IPS-18a (cell line): ENCODE results near the gene CALM1.

Experiments used
- H3K27ac ChIP-seq: one replicate; pipeline ENCODE4 v1.5.1; 2013; ENCODE audit warnings: low read length
- H3K27me3 ChIP-seq: one replicate; pipeline ENCODE4 v1.6.1; 2013; ENCODE audit warnings: mild to moderate bottlenecking, low read length; ENCODE audit not compliant: control insufficient read depth, insufficient read depth
- H3K36me3 ChIP-seq: one replicate; pipeline ENCODE4 v1.6.1; 2013; ENCODE audit warnings: low read depth, low read length; ENCODE audit not compliant: control insufficient read depth
- H3K4me1 ChIP-seq: one replicate; pipeline ENCODE4 v1.6.1; 2013; ENCODE audit warnings: low read depth, low read length; ENCODE audit not compliant: control insufficient read depth
- H3K4me3 ChIP-seq: one replicate; pipeline ENCODE4 v1.5.1; 2013; ENCODE audit warnings: low read length
- H3K9ac ChIP-seq: one replicate; pipeline ENCODE4 v1.6.1; 2013; ENCODE audit warnings: mild to moderate bottlenecking, low read length, moderate library complexity
- H3K9me3 ChIP-seq: one replicate; pipeline ENCODE4 v1.6.1; 2013; ENCODE audit warnings: low read depth, low read length; ENCODE audit not compliant: control insufficient read depth

Gene CALM1

GRCh38 chr14:90457186-90457585 is 60.4 kb downstream of the CALM1 start:
- H3K27me3 ChIP-seq = no peaks in the 10 kb centered on the region
- peaks cover 9% of the 10 kb centered on the region for H3K4me1 ChIP-seq
- no peak overlapping the region for H3K4me3 ChIP-seq
- H3K36me3 ChIP-seq = no peaks in the 10 kb centered on the region
- no peak overlapping the region for H3K9ac ChIP-seq
- H3K27ac ChIP-seq = no peak overlapping the region
- no peaks in the 10 kb centered on the region for H3K9me3 ChIP-seq
